ENCODE results near the gene PHC2.

PHC2 gene

DNA sequence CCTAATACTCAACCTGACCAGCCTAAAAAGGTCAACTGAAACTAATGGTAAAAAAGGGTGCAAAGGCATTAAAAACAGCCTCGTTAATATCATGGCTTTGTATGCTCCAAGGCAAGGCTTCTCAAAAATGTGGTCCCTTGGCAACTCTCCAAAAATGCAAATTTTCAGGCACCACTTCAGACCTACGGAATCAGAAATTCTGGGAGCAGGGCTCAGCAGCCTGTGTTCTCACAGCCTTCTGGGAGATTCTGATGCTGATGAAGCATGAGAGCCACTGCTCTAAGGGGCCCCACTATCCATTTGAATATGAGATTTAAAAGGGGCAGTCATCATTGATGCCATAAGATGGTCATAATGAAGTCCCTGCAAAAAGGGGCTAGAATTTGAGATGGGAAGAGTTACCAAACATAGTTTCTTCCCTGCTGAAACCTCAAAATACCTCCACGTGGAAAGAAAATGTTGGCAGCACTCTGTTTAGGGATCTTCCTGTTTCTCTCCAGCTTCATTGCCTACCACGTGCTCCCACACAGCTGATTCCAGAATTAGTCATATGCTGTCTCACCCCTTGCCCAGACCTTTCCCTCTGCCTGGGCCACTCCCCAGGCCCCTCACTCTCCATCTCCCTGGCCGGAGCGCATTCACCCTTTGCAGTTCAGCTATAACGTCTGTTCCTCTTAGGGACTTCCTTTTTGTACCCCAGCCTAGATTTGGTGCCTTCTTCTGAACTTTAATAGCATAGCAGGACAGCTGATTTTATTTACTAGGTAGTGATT is 46.7 kb downstream of the PHC2 start:
- Histone ChIP-seq H3K9me3 (replicated peaks in 1 of 11) (no peaks in the 10 kb centered on the region), H4K20me1 (no peaks in the 10 kb centered on the region), H3K27ac (no peak overlapping the region), H3K9ac (no peak overlapping the region), H3K4me2 (peak overlapping the region in 3 of 11 experiments; percentile 22 to 39 (median 39); a peak in 6 of 22 replicates), H3K4me3 (no peak overlapping the region), H3K4me1 (peaks cover 0 to 41% (median 14%) of the 10 kb centered on the region in 10 experiments; a peak in 12 of 20 replicates), H3K36me3 (no peaks in the 10 kb centered on the region), H3K27me3 (no peaks in the 10 kb centered on the region)
- no peak for TF ChIP-seq Cebpa-rat (IDR thresholded peaks at IDR 0.05)

DNA sequence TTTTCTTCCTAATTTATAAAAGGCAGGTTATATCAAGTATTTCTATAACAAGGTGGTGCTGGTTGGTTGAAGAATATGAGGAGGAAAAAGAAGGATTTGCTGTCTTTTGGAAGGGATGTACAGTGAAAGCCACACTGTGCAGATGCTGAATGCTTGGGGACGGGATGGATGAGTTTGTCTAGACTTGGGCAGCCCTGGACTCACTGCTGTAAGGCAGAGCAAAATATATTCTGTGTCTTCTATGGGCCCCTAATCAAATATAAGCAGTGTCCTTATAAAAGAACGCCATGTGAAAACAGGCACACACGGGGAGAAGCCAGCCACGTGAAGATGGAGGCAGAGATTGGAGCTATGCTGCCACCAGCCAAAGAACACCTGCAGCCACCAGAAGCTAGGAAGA is 47.4 kb downstream of the PHC2 start:
- Histone ChIP-seq H3K36me3 (no peaks in the 10 kb centered on the region), H3K4me2 (peak overlapping the region in 1 of 11 experiments; percentile 39; a peak in 2 of 22 replicates), H3K27ac (no peak overlapping the region), H3K9ac (no peak overlapping the region), H3K27me3 (no peaks in the 10 kb centered on the region), H3K4me3 (no peak overlapping the region), H4K20me1 (no peaks in the 10 kb centered on the region), H3K9me3 (replicated peaks in 1 of 11) (no peaks in the 10 kb centered on the region), H3K4me1 (peaks cover 0 to 41% (median 14%) of the 10 kb centered on the region in 10 experiments; a peak in 12 of 20 replicates)
- no peak for TF ChIP-seq Cebpa-rat (IDR thresholded peaks at IDR 0.05)

DNA sequence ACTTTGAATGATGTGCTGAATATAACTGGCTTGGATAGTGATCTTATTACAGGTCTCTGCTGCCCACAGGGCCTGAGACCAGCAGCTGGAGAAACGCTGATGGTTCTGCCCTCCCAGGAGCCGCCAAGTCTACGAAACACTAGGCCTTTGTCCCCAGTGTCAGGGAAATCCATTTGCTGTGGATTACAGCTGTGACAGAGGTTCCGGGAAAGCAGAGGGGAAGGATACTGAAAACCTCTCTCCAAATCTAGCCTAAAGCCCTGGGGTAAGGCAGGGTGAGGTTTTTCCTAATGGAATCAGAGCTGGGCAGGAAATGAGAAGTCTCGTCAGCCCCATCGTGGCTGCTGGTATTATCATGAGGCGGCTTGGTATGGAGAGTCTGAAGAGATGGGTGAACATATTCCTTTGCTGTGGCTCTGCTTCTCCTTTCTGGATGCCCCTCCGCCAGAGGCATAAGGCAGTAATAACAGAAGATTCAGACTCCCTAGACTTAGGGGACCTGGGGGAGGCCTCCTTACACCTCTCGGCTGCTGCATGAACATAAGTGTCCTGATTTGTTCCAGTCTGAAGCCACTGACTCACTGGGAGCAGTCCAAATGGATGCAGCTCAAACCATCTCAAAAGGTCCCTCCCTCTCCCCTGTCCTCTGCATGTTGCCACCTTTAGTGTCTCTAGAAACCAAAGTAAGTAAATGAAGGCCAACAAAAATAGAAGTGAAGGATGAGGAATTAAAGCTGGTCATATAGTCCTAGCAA is 48.1 kb downstream of the PHC2 start:
- Histone ChIP-seq H4K20me1 (no peaks in the 10 kb centered on the region), H3K4me1 (peaks cover 0 to 43% (median 14%) of the 10 kb centered on the region in 10 experiments; a peak in 12 of 20 replicates), H3K27ac (no peak overlapping the region), H3K4me2 (0 out of 22 replicates have a peak overlapping the region, but pooled peaks of 1 of the 11 experiments have one; percentile 39), H3K4me3 (no peak overlapping the region), H3K9me3 (replicated peaks in 1 of 11) (no peaks in the 10 kb centered on the region), H3K36me3 (no peaks in the 10 kb centered on the region), H3K27me3 (no peaks in the 10 kb centered on the region), H3K9ac (no peak overlapping the region)
- no peak for TF ChIP-seq Cebpa-rat (IDR thresholded peaks at IDR 0.05)

DNA sequence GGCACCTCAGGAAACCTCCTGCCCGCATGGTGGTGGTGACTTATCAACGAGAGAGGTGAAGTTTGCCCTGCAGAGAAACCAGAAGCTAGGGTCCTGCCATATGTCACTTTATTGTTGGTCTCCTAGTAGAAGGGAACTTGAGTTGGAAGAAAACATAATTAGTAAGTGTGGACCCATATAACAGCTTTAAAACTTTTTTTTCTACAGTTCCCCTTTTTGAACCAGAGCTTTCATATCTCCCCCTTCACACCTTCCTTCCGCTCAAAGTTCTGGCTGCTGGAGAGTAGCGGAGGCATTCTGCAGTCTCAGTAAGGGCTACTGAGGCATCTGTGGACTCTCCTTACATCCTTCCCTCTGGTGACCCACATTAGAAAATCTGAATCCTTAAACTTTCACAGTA is 48.9 kb downstream of the PHC2 start:
- Histone ChIP-seq H3K4me1 (peaks cover 0 to 51% (median 18%) of the 10 kb centered on the region in 10 experiments; a peak in 13 of 20 replicates), H3K27me3 (no peaks in the 10 kb centered on the region), H3K9me3 (replicated peaks in 1 of 11) (no peaks in the 10 kb centered on the region), H4K20me1 (no peaks in the 10 kb centered on the region), H3K4me3 (no peak overlapping the region), H3K9ac (no peak overlapping the region), H3K27ac (no peak overlapping the region), H3K4me2 (peak overlapping the region in 4 of 11 experiments; percentile 30 to 39 (median 34); a peak in 6 of 22 replicates), H3K36me3 (no peaks in the 10 kb centered on the region)
- no peak for TF ChIP-seq Cebpa-rat (IDR thresholded peaks at IDR 0.05)

DNA sequence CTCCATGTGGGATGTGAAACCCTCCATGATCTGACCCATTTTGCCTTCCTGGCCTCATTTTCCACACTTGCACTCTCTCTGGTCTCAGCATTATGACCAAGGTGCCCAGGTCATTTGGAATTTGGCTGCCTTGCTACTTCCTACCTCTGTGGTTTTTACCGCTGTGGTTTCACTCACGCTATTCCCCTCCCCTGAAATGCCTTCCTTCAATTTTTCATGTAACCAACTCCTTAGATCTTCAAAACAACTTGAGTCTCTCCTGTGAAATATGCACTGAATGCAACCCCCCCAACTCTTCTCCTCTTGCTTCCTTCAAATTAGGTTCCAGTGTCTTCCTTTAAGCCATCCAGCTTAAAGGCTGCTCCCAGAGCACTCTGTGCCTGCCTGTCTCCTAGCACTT is 50.1 kb downstream of the PHC2 start:
- no peak for TF ChIP-seq Cebpa-rat (IDR thresholded peaks at IDR 0.05)
- no peaks in the 10 kb centered on the region for H4K20me1 ChIP-seq

DNA sequence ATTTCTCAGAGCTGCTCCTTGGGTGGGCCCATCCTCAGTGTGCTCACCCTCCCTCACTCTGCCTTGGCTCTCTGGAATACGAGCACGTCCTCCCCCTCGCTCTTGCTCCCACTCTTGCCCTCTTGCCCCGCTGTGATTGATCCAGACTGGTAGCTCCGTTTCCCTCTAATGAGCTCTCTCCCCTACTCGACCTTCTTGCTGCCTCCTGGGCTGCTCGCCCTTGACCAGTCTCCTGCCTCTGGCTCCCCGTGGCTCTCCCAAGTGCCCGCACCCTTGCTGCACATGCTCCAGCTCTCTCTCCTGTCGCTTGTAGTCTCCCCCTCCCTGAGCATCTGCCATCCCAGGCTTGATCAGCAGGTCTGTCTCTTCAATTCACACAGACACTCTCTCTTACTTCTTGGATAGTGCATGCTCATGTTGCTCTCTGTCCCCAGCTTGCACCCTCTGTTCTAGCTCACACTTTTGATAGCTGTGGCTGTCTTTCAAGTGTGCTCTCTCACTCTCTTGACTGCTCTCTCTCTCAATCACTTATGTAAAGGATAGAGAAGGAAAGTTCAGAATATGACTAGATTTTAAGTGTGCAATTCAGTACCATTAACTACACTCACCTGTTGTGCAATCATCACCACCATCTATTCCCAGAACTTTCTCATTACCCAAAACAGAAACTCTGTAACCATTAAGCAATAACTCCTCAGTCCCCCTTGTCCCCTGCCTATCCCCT is 51.1 kb downstream of the PHC2 start:
- Histone ChIP-seq H3K9me3 (replicated peaks in 1 of 11) (no peaks in the 10 kb centered on the region), H3K4me3 (no peak overlapping the region), H3K4me2 (peak overlapping the region in 8 of 11 experiments; percentile 2 to 36 (median 20); a peak in 11 of 22 replicates), H3K4me1 (peaks cover 0 to 49% (median 18%) of the 10 kb centered on the region in 10 experiments; a peak in 13 of 20 replicates), H4K20me1 (no peaks in the 10 kb centered on the region), H3K27me3 (no peaks in the 10 kb centered on the region), H3K27ac (no peak overlapping the region), H3K9ac (no peak overlapping the region), H3K36me3 (peaks cover 0 to under 1% (median 0%) of the 10 kb centered on the region in 11 experiments; a peak in 2 of 22 replicates)
- TF ChIP-seq Cebpa-rat (IDR thresholded peaks at IDR 0.05) = peak in 5 of 11 experiments; percentile 13 to 44 (median 17); a peak in 3 of 22 replicates

More for the DNA sequence above, 50.1 kb downstream of the PHC2 start:
- H3K4me2 ChIP-seq = peak overlapping the region in 6 of 11 experiments; percentile 13 to 25 (median 20); a peak in 4 of 22 replicates
- no peaks in the 10 kb centered on the region for H3K27me3 ChIP-seq
- no peak overlapping the region for H3K27ac ChIP-seq
- H3K36me3 ChIP-seq = no peaks in the 10 kb centered on the region
- H3K4me1 ChIP-seq = peaks cover 0 to 54% (median 18%) of the 10 kb centered on the region in 10 experiments; a peak in 13 of 20 replicates
- no peaks in the 10 kb centered on the region for H3K9me3 ChIP-seq (replicated peaks in 1 of 11)
- H3K4me3 ChIP-seq = no peak overlapping the region
- no peak overlapping the region for H3K9ac ChIP-seq

DNA sequence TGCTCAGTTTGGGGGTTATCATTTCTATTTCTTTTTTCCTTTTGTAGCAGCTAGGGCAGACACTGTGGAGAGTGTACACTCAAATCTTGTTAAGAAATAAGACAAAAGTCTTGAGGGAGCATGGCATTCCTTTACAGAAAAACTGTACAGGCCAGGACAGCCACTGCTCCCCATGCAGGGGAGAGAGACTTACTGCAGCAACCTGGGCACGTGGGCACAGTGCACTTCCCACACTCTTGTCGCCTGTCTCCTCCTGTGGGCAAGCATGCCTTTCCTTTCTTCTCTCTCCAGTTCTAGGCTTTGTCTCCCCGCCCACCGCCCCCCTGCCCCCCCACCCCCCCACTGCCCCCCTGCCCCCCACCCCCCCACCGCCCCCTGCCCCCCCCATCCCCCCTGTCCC is 51.9 kb downstream of the PHC2 start:
- Histone ChIP-seq H3K4me3 (no peak overlapping the region), H3K4me1 (peaks cover 0 to 41% (median 18%) of the 10 kb centered on the region in 10 experiments; a peak in 13 of 20 replicates), H3K4me2 (no peak overlapping the region), H3K36me3 (peaks cover 0 to 4% (median 0%) of the 10 kb centered on the region in 11 experiments; a peak in 2 of 22 replicates), H3K27me3 (no peaks in the 10 kb centered on the region), H4K20me1 (no peaks in the 10 kb centered on the region), H3K9ac (no peak overlapping the region), H3K27ac (no peak overlapping the region), H3K9me3 (replicated peaks in 1 of 11) (no peaks in the 10 kb centered on the region)
- TF ChIP-seq Cebpa-rat (IDR thresholded peaks at IDR 0.05) = no peak

DNA sequence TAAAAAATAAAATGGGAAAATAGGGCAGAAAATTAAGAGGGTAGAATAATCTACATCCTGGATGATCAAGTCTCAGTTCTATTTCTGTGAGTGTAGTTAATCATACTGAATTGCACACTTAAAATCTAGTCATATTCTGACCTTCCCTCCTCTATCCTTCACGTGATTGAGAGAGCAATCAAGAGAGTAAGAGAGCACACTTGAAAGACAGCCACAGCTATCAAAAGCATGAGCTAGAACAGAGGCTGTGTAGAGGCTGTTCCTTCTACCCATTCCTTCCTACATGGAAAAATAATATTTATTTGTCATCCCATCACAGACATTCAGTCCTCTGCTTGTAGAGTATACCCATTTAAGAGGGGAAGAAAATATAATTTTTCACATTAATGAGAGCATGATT is 52.4 kb downstream of the PHC2 start:
- Histone ChIP-seq H3K9ac (no peak overlapping the region), H3K36me3 (peaks cover 0 to 4% (median 0%) of the 10 kb centered on the region in 11 experiments; a peak in 2 of 22 replicates), H3K27ac (no peak overlapping the region), H3K4me2 (no peak overlapping the region), H3K4me3 (no peak overlapping the region), H3K9me3 (replicated peaks in 1 of 11) (no peaks in the 10 kb centered on the region), H4K20me1 (no peaks in the 10 kb centered on the region), H3K4me1 (peaks cover 0 to 41% (median 18%) of the 10 kb centered on the region in 10 experiments; a peak in 13 of 20 replicates), H3K27me3 (no peaks in the 10 kb centered on the region)
- TF ChIP-seq Cebpa-rat (IDR thresholded peaks at IDR 0.05) = no peak
